Keratinocyte (primary cell): ENCODE measurements around the gene OVOL3. TPM values are rescaled to one million over a fixed set of nuclear protein-coding genes. Genes with fewer than 3 reads are reported as not detected.

Source experiments
- DNase-seq: peaks from one replicate; pipeline ENCODE4 v3.0.0-alpha.2; 2011; ENCODE audit warnings: low read depth, missing footprints, low spot score
- FAIRE-seq: peaks from 2 replicates; lab custom pipeline; 2011; peaks lifted over from hg19 to GRCh38; lab: Jason Lieb, UNC
- H2AFZ ChIP-seq: 2 replicates; pipeline ENCODE4 v1.6.0; 2012; ENCODE audit warnings: low read length, control low read depth, inconsistent platforms; ENCODE audit not compliant: control insufficient read depth
- H3K27ac ChIP-seq: 2 replicates; pipeline ENCODE4 v1.5.1; 2011; ENCODE audit warnings: low read length; ENCODE audit not compliant: control insufficient read depth, insufficient read depth
- H3K27me3 ChIP-seq: 3 replicates; pipeline ENCODE4 v1.6.0; 2011; ENCODE audit warnings: low read length; ENCODE audit not compliant: control insufficient read depth, insufficient read depth; ENCODE audit errors: extremely low read depth
- H3K36me3 ChIP-seq, 2 experiments: 2 replicates in 1 of 2; 3 replicates in 1 of 2; pipeline ENCODE4 v1.5.1; 2011; ENCODE audit warnings: low read length in 2 of 2, mild to moderate bottlenecking in 1 of 2; ENCODE audit not compliant: control insufficient read depth in 2 of 2, insufficient read depth in 2 of 2; ENCODE audit errors: extremely low read depth in 1 of 2
- H3K4me1 ChIP-seq: 3 replicates; pipeline ENCODE4 v1.5.1; 2011; ENCODE audit warnings: low read length; ENCODE audit not compliant: control insufficient read depth, insufficient read depth; ENCODE audit errors: extremely low read depth
- H3K4me2 ChIP-seq: 3 replicates; pipeline ENCODE4 v1.6.0; 2011; ENCODE audit warnings: low read depth, low read length; ENCODE audit not compliant: control insufficient read depth, insufficient read depth; ENCODE audit errors: extremely low read depth
- H3K4me3 ChIP-seq, 3 experiments: fragments of 200-600 bp in 1 of 3; sonication (generic) in 1 of 3; 2 replicates in 2 of 3; 3 replicates in 1 of 3; pipeline ENCODE4 v1.5.1; 2011 to 2016; ENCODE audit warnings: low read length in 3 of 3, mild to moderate bottlenecking in 3 of 3, control low read depth in 2 of 3, inconsistent platforms in 1 of 3, low read depth in 1 of 3, mixed read lengths in 1 of 3, mixed run types in 1 of 3, moderate library complexity in 1 of 3; ENCODE audit not compliant: control insufficient read depth in 2 of 3, insufficient read depth in 2 of 3; ENCODE audit errors: extremely low read depth in 1 of 3
- H3K79me2 ChIP-seq: 2 replicates; pipeline ENCODE4 v1.6.0; 2012; ENCODE audit warnings: low read length; ENCODE audit not compliant: control insufficient read depth, insufficient read depth
- H3K9ac ChIP-seq: 3 replicates; pipeline ENCODE4 v1.6.0; 2011; ENCODE audit warnings: low read length; ENCODE audit not compliant: control insufficient read depth, insufficient read depth; ENCODE audit errors: extremely low read depth
- H3K9me1 ChIP-seq: 3 replicates; pipeline ENCODE4 v1.6.0; 2011; ENCODE audit warnings: low read length; ENCODE audit not compliant: control insufficient read depth, insufficient read depth; ENCODE audit errors: extremely low read depth
- H3K9me3 ChIP-seq: 2 replicates; pipeline ENCODE4 v1.5.1; 2012; ENCODE audit warnings: low read depth, low read length; ENCODE audit not compliant: control insufficient read depth
- H4K20me1 ChIP-seq: 3 replicates; pipeline ENCODE4 v1.6.0; 2011; ENCODE audit warnings: low read length; ENCODE audit not compliant: control insufficient read depth, insufficient read depth; ENCODE audit errors: extremely low read depth
- EZH2 ChIP-seq: IDR thresholded peaks from one replicate; pipeline ENCODE4 v1.6.1; 2012; ENCODE audit warnings: inconsistent platforms, mild to moderate bottlenecking, low read length, moderate library complexity
- dilution Hi-C: fragments of 300-500 bp; cut with MboI; formaldehyde crosslinking; loops from one replicate; pipeline ENCODE4 v1.7.0; 2020; ENCODE audit warnings: low sequenced_read_pairs; ENCODE audit not compliant: extremely low pct_ligation_motif_present
- polyA plus RNA-seq, 5 experiments: library from polyadenylated mRNA; depleted of rRNA in 3 of 5; stranded (reverse) in 3 of 5; stranded (forward) in 1 of 5; unstranded in 1 of 5; fragments of >200 nt; gene quantifications; 1 replicate in 1 of 5; 2 replicates in 3 of 5; 3 replicates in 1 of 5; pipeline versions ENCODE4 v1.2.1 to v1.2.3, GENCODE V29; 2011 to 2012; ENCODE audit warnings: missing spikeins in 2 of 5, low read depth in 1 of 5, low replicate concordance in 1 of 5
- TF ChIP-seq, protein P1 (sequence below), 3 experiments: IDR thresholded peaks in 1 of 3; conservative IDR thresholded peaks in 1 of 3; optimal IDR thresholded peaks in 1 of 3; 2 replicates in 2 of 3; 3 replicates in 1 of 3; pipeline versions ENCODE3 to v1.5.1; 2011; ENCODE audit warnings: low read length in 3 of 3, mild to moderate bottlenecking in 3 of 3, moderate library complexity in 2 of 3, control low read depth in 1 of 3, inconsistent platforms in 1 of 3; ENCODE audit not compliant: insufficient read depth in 2 of 3; ENCODE audit errors: extremely low read depth in 1 of 3

OVOL3 gene
- polyA plus RNA-seq, 1 donor (not counting 4 experiments of a cell fraction or from before 2014, with no cell fraction given), result not detected

DNA sequence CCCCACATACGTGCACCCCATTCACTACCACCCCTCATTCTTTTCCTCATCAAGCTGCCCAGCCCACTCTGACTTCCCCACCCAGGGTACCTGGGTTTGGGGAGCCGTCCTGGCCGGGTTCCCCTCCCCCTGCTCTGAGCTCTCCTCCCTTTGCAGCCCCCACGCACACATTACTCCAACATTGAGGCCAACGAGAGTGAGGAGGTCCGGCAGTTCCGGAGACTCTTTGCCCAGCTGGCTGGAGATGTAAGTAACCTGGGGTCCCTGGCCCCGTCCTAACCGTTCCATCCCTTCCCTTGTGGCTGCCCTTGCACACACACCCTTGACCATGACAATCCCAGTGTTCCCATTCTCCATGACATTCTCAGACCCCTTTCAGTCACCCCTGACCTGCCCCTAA, 31.6 kb downstream of the OVOL3 start:
- FAIRE-seq, result no peak
- Histone ChIP-seq H2AFZ (no peak overlapping the region), H3K4me2 (no peak overlapping the region), H3K79me2 (peaks cover 22% of the 10 kb centered on the region), H3K9me3 (no peaks in the 10 kb centered on the region), H3K9ac (no peak overlapping the region), H3K36me3 (peaks cover 32 to 39% of the 10 kb centered on the region in 2 experiments), H4K20me1 (peaks cover 8% of the 10 kb centered on the region), H3K9me1 (peaks cover 2% of the 10 kb centered on the region), H3K4me3 (no peak overlapping the region), H3K4me1 (peaks cover 11% of the 10 kb centered on the region), H3K27me3 (no peaks in the 10 kb centered on the region), H3K27ac (no peak overlapping the region)
- TF ChIP-seq EZH2, result no peak
- TF ChIP-seq, protein P1, sequence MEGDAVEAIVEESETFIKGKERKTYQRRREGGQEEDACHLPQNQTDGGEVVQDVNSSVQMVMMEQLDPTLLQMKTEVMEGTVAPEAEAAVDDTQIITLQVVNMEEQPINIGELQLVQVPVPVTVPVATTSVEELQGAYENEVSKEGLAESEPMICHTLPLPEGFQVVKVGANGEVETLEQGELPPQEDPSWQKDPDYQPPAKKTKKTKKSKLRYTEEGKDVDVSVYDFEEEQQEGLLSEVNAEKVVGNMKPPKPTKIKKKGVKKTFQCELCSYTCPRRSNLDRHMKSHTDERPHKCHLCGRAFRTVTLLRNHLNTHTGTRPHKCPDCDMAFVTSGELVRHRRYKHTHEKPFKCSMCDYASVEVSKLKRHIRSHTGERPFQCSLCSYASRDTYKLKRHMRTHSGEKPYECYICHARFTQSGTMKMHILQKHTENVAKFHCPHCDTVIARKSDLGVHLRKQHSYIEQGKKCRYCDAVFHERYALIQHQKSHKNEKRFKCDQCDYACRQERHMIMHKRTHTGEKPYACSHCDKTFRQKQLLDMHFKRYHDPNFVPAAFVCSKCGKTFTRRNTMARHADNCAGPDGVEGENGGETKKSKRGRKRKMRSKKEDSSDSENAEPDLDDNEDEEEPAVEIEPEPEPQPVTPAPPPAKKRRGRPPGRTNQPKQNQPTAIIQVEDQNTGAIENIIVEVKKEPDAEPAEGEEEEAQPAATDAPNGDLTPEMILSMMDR (optimal IDR thresholded peaks at IDR 0.05 in 1 of 3, IDR thresholded peaks at IDR 0.05 in 1 of 3, conservative IDR thresholded peaks at IDR 0.05 in 1 of 3; ENCODE audit: extremely low read depth in 1 of 3, insufficient read depth in 2 of 3, low read length in 3 of 3), result no peak
- dilution Hi-C loops, result no loop called here
- no peak for DNase-seq

DNA sequence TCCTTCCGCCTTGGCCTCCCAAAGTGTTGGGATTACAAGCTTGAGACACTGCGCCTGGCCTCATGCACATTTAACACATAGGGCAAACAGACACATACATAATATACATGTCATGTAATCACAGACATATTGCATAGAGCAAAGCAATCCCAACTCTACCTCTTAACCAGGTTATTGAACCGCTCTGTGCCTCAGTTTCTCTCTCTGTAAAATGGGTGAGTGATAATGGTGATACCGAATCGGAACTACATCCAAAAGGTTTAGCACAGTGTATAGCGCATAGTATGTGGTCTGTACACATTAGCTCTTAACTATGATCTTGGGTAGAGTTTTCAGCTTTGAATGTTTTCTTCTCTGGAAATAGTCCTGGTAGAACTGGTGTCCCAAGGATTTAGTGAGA, 33.7 kb downstream of the OVOL3 start:
- peaks cover 17% of the 10 kb centered on the region for H4K20me1 ChIP-seq

More for the DNA sequence above, 33.7 kb downstream of the OVOL3 start:
- no peak for DNase-seq
- Histone ChIP-seq H2AFZ (no peak overlapping the region), H3K36me3 (peaks cover 36 to 56% of the 10 kb centered on the region in 2 experiments), H3K27me3 (no peaks in the 10 kb centered on the region), H3K9me3 (no peaks in the 10 kb centered on the region), H3K4me1 (peaks cover 17% of the 10 kb centered on the region), H3K4me2 (no peak overlapping the region), H3K79me2 (peaks cover 22% of the 10 kb centered on the region), H3K9ac (no peak overlapping the region), H3K4me3 (no peak overlapping the region), H3K9me1 (peaks cover 2% of the 10 kb centered on the region), H3K27ac (no peak overlapping the region)
- dilution Hi-C loops, result no loop called here
- TF ChIP-seq EZH2, result no peak
- TF ChIP-seq, protein P1 (optimal IDR thresholded peaks at IDR 0.05 in 1 of 3, IDR thresholded peaks at IDR 0.05 in 1 of 3, conservative IDR thresholded peaks at IDR 0.05 in 1 of 3; ENCODE audit: extremely low read depth in 1 of 3, insufficient read depth in 2 of 3, low read length in 3 of 3), result no peak
- FAIRE-seq, result no peak
